CD4-positive, alpha-beta T cell (primary cell): ENCODE results near the gene ARAP2. TPM values are rescaled to one million over a fixed set of nuclear protein-coding genes. Genes with fewer than 3 reads are reported as not detected.

Experiments used
- ATAC-seq: fragments of 200-7000 bp; cut with Tn5 transposase; one replicate; pipeline ENCODE4 v1.10.0; 2022; ENCODE audit warnings: mild to moderate bottlenecking; ENCODE audit not compliant: poor library complexity
- CTCF ChIA-PET: fragments of 350-600 bp; sonication (Branson Sonifier 250); formaldehyde crosslinking; loops from one replicate; lab custom pipeline; 2021; ENCODE audit warnings: antibody characterized with exemption, inconsistent platforms; lab: Charles Lee
- POLR2A ChIA-PET: fragments of 350-600 bp; sonication (Branson Sonifier 250); formaldehyde crosslinking; loops from one replicate; lab custom pipeline; 2021; ENCODE audit warnings: antibody characterized with exemption, inconsistent platforms; lab: Charles Lee
- DNase-seq, 14 experiments: peaks; one replicate each; pipeline ENCODE4 v3.0.0-alpha.2; 2013 to 2020; ENCODE audit warnings: mixed read lengths in 2 of 14
- H3K27ac ChIP-seq, 2 donors: one replicate each; pipeline versions ENCODE4 v1.5.1 to v1.7.0; 2013; ENCODE audit warnings: low read length in 2 of 2, low read depth in 1 of 2, mild to moderate bottlenecking in 1 of 2
- H3K27me3 ChIP-seq, 2 experiments: 1 replicate in 1 of 2; 2 replicates in 1 of 2; pipeline versions ENCODE4 v1.6.1 to v1.7.0; 2013; ENCODE audit warnings: low read length in 2 of 2, control low read depth in 1 of 2, mild to moderate bottlenecking in 1 of 2, moderate library complexity in 1 of 2; ENCODE audit not compliant: insufficient read depth in 2 of 2, control insufficient read depth in 1 of 2
- H3K36me3 ChIP-seq: one replicate; pipeline ENCODE4 v1.6.1; 2013; ENCODE audit warnings: low read length, control low read depth; ENCODE audit not compliant: insufficient read depth
- H3K4me1 ChIP-seq: one replicate; pipeline ENCODE4 v1.6.1; 2013; ENCODE audit warnings: low read length, control low read depth; ENCODE audit not compliant: insufficient read depth
- H3K4me3 ChIP-seq: one replicate; pipeline ENCODE4 v1.5.1; 2013; ENCODE audit warnings: mild to moderate bottlenecking, low read length, moderate library complexity
- H3K9me3 ChIP-seq, 2 experiments: 1 replicate in 1 of 2; 2 replicates in 1 of 2; pipeline versions ENCODE4 v1.6.1 to v1.7.0; 2013; ENCODE audit warnings: low read length in 2 of 2, mild to moderate bottlenecking in 2 of 2, control low read depth in 1 of 2, moderate library complexity in 1 of 2; ENCODE audit not compliant: control insufficient read depth in 1 of 2, insufficient read depth in 1 of 2
- H3K27ac Mint-ChIP-seq: one replicate; pipeline ENCODE4 v1.8.0; 2020; ENCODE audit warnings: mixed read lengths
- H3K27me3 Mint-ChIP-seq: one replicate; pipeline ENCODE4 v1.8.0; 2021; ENCODE audit warnings: mixed read lengths
- H3K36me3 Mint-ChIP-seq: one replicate; pipeline ENCODE4 v1.8.0; 2021; ENCODE audit warnings: low read depth, mixed read lengths
- H3K4me1 Mint-ChIP-seq: one replicate; pipeline ENCODE4 v1.8.0; 2021; ENCODE audit warnings: low read depth, mixed read lengths
- H3K4me3 Mint-ChIP-seq: one replicate; pipeline ENCODE4 v1.8.0; 2020; ENCODE audit warnings: mild to moderate bottlenecking, mixed read lengths
- H3K9me3 Mint-ChIP-seq: one replicate; pipeline ENCODE4 v1.8.0; 2020; ENCODE audit warnings: mixed read lengths
- intact Hi-C, 2 experiments: fragments of 100-400 bp; cut with DNase I in 1 of 2; cut with micrococcal nuclease in 1 of 2; formaldehyde crosslinking; loops; one replicate each; pipeline versions ENCODE4 v1.15.1 to v1.9.0; 2023 to 2025; cut with DNase I, micrococcal nuclease
- total RNA-seq, 174 experiments: library from RNA in 2 of 174; stranded (reverse) in 2 of 174; gene quantifications; one replicate each; pipeline ENCODE4 v1.2.3 and lab custom pipeline; 2021 to 2026
- TF ChIP-seq, protein P1 (sequence below): fragments of 200-600 bp; IDR thresholded peaks from one replicate; pipeline ENCODE4 v1.8.0; 2022; ENCODE audit warnings: antibody characterized with exemption, mild to moderate bottlenecking

ARAP2 gene
- total RNA-seq, 2 experiments from 2014 or later: 54.3 to 63.4 TPM

DNA sequence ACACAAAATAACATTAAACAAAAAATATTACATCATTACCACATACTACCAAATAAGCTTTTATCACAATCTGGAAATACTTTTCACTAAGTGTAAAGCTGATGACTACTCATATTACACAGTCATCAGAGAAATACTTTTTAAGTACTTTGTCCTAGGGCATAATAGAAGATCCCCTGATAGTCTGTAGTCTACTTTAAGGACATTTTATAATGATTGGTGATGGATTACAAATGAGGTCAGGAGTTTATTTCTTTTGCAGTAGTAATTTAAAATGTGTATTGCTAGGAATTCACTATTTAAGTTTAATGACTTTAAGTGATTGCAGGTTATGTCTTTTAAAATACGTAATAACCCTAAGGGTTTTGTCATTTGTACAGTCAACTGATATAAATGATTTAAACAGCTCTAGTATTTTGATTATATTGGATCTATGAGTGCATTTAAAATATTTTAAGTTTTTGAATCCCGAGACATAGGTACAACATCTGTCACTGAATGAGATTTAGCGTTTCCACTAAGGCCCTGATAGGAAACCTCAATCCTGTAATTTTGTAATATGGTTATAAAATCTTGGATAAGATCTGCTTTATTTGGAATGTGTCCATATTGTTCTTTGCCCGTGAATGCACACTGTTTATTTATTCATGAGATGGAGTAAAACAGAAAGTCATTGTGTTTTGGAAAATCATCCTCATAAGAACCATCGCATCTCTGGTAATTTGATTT, 189.5 kb downstream of the ARAP2 start:
- no peaks in the 10 kb centered on the region for H3K9me3 ChIP-seq
- ATAC-seq (no peak), DNase-seq (no peak)
- Mint-ChIP-seq H3K4me1 (no peaks in the 10 kb centered on the region), H3K36me3 (no peaks in the 10 kb centered on the region), H3K9me3 (no peaks in the 10 kb centered on the region), H3K27ac (no peak overlapping the region), H3K27me3 (no peaks in the 10 kb centered on the region), H3K4me3 (no peak overlapping the region)
- H3K4me3 ChIP-seq: no peak overlapping the region
- ChIA-PET CTCF (no interaction called here), POLR2A (no interaction called here)
- H3K36me3 ChIP-seq: no peaks in the 10 kb centered on the region
- no peak overlapping the region for H3K27ac ChIP-seq
- H3K4me1 ChIP-seq: no peaks in the 10 kb centered on the region
- intact Hi-C loops: no loop called here
- TF ChIP-seq, protein P1, sequence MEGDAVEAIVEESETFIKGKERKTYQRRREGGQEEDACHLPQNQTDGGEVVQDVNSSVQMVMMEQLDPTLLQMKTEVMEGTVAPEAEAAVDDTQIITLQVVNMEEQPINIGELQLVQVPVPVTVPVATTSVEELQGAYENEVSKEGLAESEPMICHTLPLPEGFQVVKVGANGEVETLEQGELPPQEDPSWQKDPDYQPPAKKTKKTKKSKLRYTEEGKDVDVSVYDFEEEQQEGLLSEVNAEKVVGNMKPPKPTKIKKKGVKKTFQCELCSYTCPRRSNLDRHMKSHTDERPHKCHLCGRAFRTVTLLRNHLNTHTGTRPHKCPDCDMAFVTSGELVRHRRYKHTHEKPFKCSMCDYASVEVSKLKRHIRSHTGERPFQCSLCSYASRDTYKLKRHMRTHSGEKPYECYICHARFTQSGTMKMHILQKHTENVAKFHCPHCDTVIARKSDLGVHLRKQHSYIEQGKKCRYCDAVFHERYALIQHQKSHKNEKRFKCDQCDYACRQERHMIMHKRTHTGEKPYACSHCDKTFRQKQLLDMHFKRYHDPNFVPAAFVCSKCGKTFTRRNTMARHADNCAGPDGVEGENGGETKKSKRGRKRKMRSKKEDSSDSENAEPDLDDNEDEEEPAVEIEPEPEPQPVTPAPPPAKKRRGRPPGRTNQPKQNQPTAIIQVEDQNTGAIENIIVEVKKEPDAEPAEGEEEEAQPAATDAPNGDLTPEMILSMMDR: no peak
- H3K27me3 ChIP-seq: no peaks in the 10 kb centered on the region

DNA sequence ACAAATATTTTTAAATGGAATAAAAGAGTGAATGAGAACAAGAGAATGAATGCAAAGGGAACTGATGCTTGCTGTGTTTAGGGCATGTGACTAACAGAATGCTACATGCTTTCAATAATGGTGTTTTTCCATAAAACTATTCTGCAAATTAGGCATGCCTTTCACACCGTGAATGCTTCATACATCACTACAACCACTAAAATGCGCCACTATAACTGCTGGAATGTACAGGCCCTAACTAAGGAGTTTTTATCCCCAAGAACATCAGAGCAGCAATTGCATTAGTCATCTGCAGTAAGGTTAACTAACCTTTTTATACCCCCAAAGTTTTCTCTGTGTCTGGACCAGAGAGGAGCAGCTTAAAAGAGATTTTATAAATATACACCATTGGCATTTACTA, 190.4 kb downstream of the ARAP2 start:
- H3K27me3 ChIP-seq: no peaks in the 10 kb centered on the region
- no peaks in the 10 kb centered on the region for H3K9me3 Mint-ChIP-seq
- ATAC-seq (no peak), DNase-seq (no peak)
- TF ChIP-seq, protein P1: no peak
- no peaks in the 10 kb centered on the region for H3K9me3 ChIP-seq
- H3K36me3 ChIP-seq: no peaks in the 10 kb centered on the region
- intact Hi-C loops: no loop called here
- H3K27ac Mint-ChIP-seq: no peak overlapping the region
- H3K27ac ChIP-seq: no peak overlapping the region
- ChIA-PET CTCF (no interaction called here), POLR2A (no interaction called here)
- H3K27me3 Mint-ChIP-seq: no peaks in the 10 kb centered on the region
- H3K36me3 Mint-ChIP-seq: no peaks in the 10 kb centered on the region
- H3K4me1 ChIP-seq: no peaks in the 10 kb centered on the region
- no peaks in the 10 kb centered on the region for H3K4me1 Mint-ChIP-seq
- no peak overlapping the region for H3K4me3 ChIP-seq
- no peak overlapping the region for H3K4me3 Mint-ChIP-seq

DNA sequence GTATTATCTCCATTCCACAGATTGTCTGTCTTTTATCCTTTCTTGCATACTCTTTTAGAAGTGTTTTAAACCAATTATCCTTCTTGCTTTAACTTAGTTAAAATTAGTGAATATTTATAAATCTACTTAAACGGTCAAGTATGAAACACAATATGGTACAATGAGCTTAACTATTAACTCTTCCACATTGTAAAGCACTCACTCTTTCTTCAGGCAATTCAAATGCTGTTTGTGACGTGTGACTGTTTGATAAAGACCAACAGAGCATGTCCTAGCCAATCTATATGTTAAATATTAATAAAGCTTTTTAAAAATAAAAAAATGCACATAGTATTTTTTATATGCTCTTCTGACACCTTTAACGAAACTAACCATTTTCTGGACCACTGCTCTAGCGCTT, 192.7 kb downstream of the ARAP2 start:
- no peak overlapping the region for H3K4me3 ChIP-seq
- H3K4me1 ChIP-seq: no peaks in the 10 kb centered on the region
- no peak for DNase-seq
- no peaks in the 10 kb centered on the region for H3K36me3 ChIP-seq
- H3K4me3 Mint-ChIP-seq: no peak overlapping the region
- no peaks in the 10 kb centered on the region for H3K36me3 Mint-ChIP-seq
- CTCF ChIA-PET: no interaction called here
- ATAC-seq: no peak
- no peaks in the 10 kb centered on the region for H3K4me1 Mint-ChIP-seq
- intact Hi-C loops: no loop called here
- H3K27ac Mint-ChIP-seq: no peak overlapping the region
- TF ChIP-seq, protein P1: no peak
- no peaks in the 10 kb centered on the region for H3K27me3 ChIP-seq
- H3K27me3 Mint-ChIP-seq: no peaks in the 10 kb centered on the region
- H3K27ac ChIP-seq: no peak overlapping the region
- no peaks in the 10 kb centered on the region for H3K9me3 ChIP-seq
- POLR2A ChIA-PET: no interaction called here
- H3K9me3 Mint-ChIP-seq: no peaks in the 10 kb centered on the region
